ENCODE measurements around the gene ICAM5.

ICAM5 gene

GRCh38 chr19:10321417-10321797 lies 31.7 kb downstream of the ICAM5 start:
- TF ChIP-seq EP300 (IDR thresholded peaks at IDR 0.05; ENCODE audit: borderline replicate concordance) (no peak), CREB1 (IDR thresholded peaks at IDR 0.05; ENCODE audit: low read depth) (no peak), CEBPB (IDR thresholded peaks at IDR 0.05) (no peak), YY1 (IDR thresholded peaks at IDR 0.05; ENCODE audit: low read depth) (no peak), NFIC (IDR thresholded peaks at IDR 0.05) (no peak), TEAD4 (IDR thresholded peaks at IDR 0.05) (no peak), MAX (IDR thresholded peaks at IDR 0.05) (no peak)
- TF ChIP-seq, protein P1, sequence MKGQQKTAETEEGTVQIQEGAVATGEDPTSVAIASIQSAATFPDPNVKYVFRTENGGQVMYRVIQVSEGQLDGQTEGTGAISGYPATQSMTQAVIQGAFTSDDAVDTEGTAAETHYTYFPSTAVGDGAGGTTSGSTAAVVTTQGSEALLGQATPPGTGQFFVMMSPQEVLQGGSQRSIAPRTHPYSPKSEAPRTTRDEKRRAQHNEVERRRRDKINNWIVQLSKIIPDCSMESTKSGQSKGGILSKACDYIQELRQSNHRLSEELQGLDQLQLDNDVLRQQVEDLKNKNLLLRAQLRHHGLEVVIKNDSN (IDR thresholded peaks at IDR 0.05): no peak

DNA sequence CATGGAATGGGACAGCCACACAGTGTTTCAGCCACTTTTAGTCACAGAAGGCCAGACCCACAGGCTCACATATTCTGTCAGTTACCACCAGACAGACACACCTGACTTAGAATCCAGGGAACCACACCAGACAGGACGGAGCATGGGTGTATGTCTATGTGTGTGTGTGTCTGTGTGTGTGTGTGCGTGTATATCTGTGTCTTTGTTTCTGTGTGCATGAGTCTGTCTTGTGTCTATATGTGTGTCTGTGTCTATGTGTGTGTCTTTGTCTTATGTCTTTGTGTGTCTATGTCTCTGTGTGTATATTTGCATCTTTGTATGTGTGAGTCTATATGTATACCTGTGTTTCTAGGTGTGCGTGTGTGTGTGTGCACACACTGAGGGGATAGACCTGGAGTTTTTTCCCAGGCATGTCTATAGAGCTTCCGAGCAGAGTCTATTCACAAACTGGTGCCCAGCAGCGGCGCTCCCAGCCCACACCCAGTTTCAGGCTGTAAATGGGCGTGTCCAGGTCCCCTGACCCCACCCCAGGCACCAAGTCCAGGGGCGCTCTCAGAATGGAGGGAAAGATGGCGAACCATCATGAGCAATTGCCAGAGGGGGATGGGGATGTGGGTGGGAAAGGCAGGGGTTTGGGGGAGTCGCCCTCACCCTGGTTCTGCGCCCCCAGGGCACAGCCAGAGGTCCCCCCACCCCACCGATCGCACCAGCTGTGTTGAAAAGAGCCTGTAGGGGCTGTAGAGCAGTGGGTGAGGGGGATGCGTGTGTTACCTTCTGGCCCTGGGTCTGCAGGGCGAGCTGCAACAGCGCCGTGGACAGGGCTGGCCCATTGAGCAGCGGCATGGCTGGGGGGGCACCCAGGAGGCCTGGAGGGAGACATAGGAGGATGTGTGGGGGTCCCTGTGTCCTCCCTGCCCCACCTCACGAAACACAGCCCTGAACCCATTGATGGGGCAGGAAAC lies 32.4 kb downstream of the ICAM5 start:
- no peak for TF ChIP-seq EP300 (IDR thresholded peaks at IDR 0.05; ENCODE audit: borderline replicate concordance)
- no peak for TF ChIP-seq FOXM1 (IDR thresholded peaks at IDR 0.05; ENCODE audit: borderline replicate concordance, low read depth)
- no peak for TF ChIP-seq TCF12 (IDR thresholded peaks at IDR 0.05; ENCODE audit: low read depth)
- no peak for TF ChIP-seq ZBTB7A (IDR thresholded peaks at IDR 0.05; ENCODE audit: low read depth)
- no peak for TF ChIP-seq RAD21 (IDR thresholded peaks at IDR 0.05; ENCODE audit: low read depth)
- no peak for TF ChIP-seq CEBPB (IDR thresholded peaks at IDR 0.05)
- no peak for TF ChIP-seq MAX (IDR thresholded peaks at IDR 0.05)
- TF ChIP-seq CREB1 (IDR thresholded peaks at IDR 0.05; ENCODE audit: low read depth): no peak
- TF ChIP-seq EGR1 (IDR thresholded peaks at IDR 0.05): no peak
- TF ChIP-seq YY1 (IDR thresholded peaks at IDR 0.05; ENCODE audit: low read depth): no peak
- TF ChIP-seq, protein P1 (IDR thresholded peaks at IDR 0.05): no peak

GRCh38 chr19:10325732-10326131 lies 36.0 kb downstream of the ICAM5 start:
- TF ChIP-seq NFIC (IDR thresholded peaks at IDR 0.05) (no peak), TAF1 (IDR thresholded peaks at IDR 0.05; ENCODE audit: low read depth) (no peak), TEAD4 (IDR thresholded peaks at IDR 0.05) (no peak), RAD21 (IDR thresholded peaks at IDR 0.05; ENCODE audit: low read depth) (no peak)
- TF ChIP-seq, protein P1 (IDR thresholded peaks at IDR 0.05): no peak

GRCh38 chr19:10327793-10328192 lies 38.0 kb downstream of the ICAM5 start:
- TF ChIP-seq FOXM1 (IDR thresholded peaks at IDR 0.05; ENCODE audit: borderline replicate concordance, low read depth): no peak
- TF ChIP-seq ZBTB7A (IDR thresholded peaks at IDR 0.05; ENCODE audit: low read depth): no peak
- TF ChIP-seq TCF12 (IDR thresholded peaks at IDR 0.05; ENCODE audit: low read depth): no peak
- TF ChIP-seq, protein P1 (IDR thresholded peaks at IDR 0.05): no peak
- TF ChIP-seq EGR1 (IDR thresholded peaks at IDR 0.05): no peak
- TF ChIP-seq REST (IDR thresholded peaks at IDR 0.05; ENCODE audit: low read depth): no peak
- no peak for TF ChIP-seq NFIC (IDR thresholded peaks at IDR 0.05)
- TF ChIP-seq EP300 (IDR thresholded peaks at IDR 0.05; ENCODE audit: borderline replicate concordance): no peak
- TF ChIP-seq TEAD4 (IDR thresholded peaks at IDR 0.05): no peak
- TF ChIP-seq TAF1 (IDR thresholded peaks at IDR 0.05; ENCODE audit: low read depth): no peak
- TF ChIP-seq RAD21 (IDR thresholded peaks at IDR 0.05; ENCODE audit: low read depth): no peak
- no peak for TF ChIP-seq YY1 (IDR thresholded peaks at IDR 0.05; ENCODE audit: low read depth)

- no peak for TF ChIP-seq MAX (IDR thresholded peaks at IDR 0.05)
- no peak for TF ChIP-seq NFIC (IDR thresholded peaks at IDR 0.05)
- TF ChIP-seq REST (IDR thresholded peaks at IDR 0.05; ENCODE audit: low read depth): no peak
- TF ChIP-seq FOXM1 (IDR thresholded peaks at IDR 0.05; ENCODE audit: borderline replicate concordance, low read depth): no peak
- TF ChIP-seq TAF1 (IDR thresholded peaks at IDR 0.05; ENCODE audit: low read depth): no peak
- TF ChIP-seq ZBTB7A (IDR thresholded peaks at IDR 0.05; ENCODE audit: low read depth): no peak
- TF ChIP-seq EGR1 (IDR thresholded peaks at IDR 0.05): no peak
- TF ChIP-seq YY1 (IDR thresholded peaks at IDR 0.05; ENCODE audit: low read depth): no peak
- TF ChIP-seq TCF12 (IDR thresholded peaks at IDR 0.05; ENCODE audit: low read depth): no peak
- no peak for TF ChIP-seq CEBPB (IDR thresholded peaks at IDR 0.05)
- no peak for TF ChIP-seq CREB1 (IDR thresholded peaks at IDR 0.05; ENCODE audit: low read depth)
Measured at GRCh38 chr19:10328558-10329429, 39.0 kb downstream of the ICAM5 start.

Data from Ishikawa (cell line).